ENCODE results near the gene PRICKLE2.

GRCh38 chr3:64253689-64254088 is 28.4 kb upstream of the PRICKLE2 start:
- TF ChIP-seq ZNF274 (IDR thresholded peaks at IDR 0.05; ENCODE audit: low read length) (no peak), ZNF274 (tag by site-specific recombination; IDR thresholded peaks at IDR 0.05; ENCODE audit: borderline replicate concordance) (no peak), MYNN (tag by site-specific recombination; IDR thresholded peaks at IDR 0.05; ENCODE audit: borderline replicate concordance) (no peak), CTCF (tag by site-specific recombination; IDR thresholded peaks at IDR 0.05) (no peak), ZNF423 (tag by site-specific recombination; IDR thresholded peaks at IDR 0.05) (no peak), ZNF223 (tag by site-specific recombination; IDR thresholded peaks at IDR 0.05) (no peak), SCRT1 (tag by site-specific recombination; IDR thresholded peaks at IDR 0.05; ENCODE audit: borderline replicate concordance) (no peak), ZBTB21 (tag by site-specific recombination; IDR thresholded peaks at IDR 0.05) (no peak), ZNF341 (tag by site-specific recombination; IDR thresholded peaks at IDR 0.05; ENCODE audit: low read depth) (no peak)

Measured in HEK293 (cell line).